Activated naive CD4-positive, alpha-beta T cell treated with anti-CD3 and anti-CD28 coated beads, Interleukin-2, amount 10 ng/mL, durations not matched to agents 7 days and 5 days (primary cell): ENCODE results near the gene GRM1.

Experiments
- CTCF ChIA-PET: fragments of 350-600 bp; sonication (Branson Sonifier 250); formaldehyde crosslinking; loops from one replicate; lab custom pipeline; 2021; ENCODE audit warnings: antibody characterized with exemption; lab: Charles Lee
- DNase-seq: peaks from one replicate; pipeline ENCODE4 v3.0.0-alpha.2; 2020
- H3K27ac Mint-ChIP-seq: one replicate; pipeline ENCODE4 v1.8.0; 2021; ENCODE audit warnings: mild to moderate bottlenecking, moderate library complexity, mixed read lengths
- H3K27me3 Mint-ChIP-seq: one replicate; pipeline ENCODE4 v1.8.0; 2021; ENCODE audit warnings: mild to moderate bottlenecking, mixed read lengths
- H3K36me3 Mint-ChIP-seq: one replicate; pipeline ENCODE4 v1.8.0; 2021; ENCODE audit warnings: mixed read lengths
- H3K4me1 Mint-ChIP-seq: one replicate; pipeline ENCODE4 v1.8.0; 2021; ENCODE audit warnings: mixed read lengths
- H3K4me3 Mint-ChIP-seq: one replicate; pipeline ENCODE4 v1.8.0; 2021; ENCODE audit warnings: mild to moderate bottlenecking, moderate library complexity, mixed read lengths
- H3K9me3 Mint-ChIP-seq: one replicate; pipeline ENCODE4 v1.8.0; 2021; ENCODE audit warnings: mixed read lengths

Gene GRM1

GRCh38 chr6:146028851-146029572 is at the start of gene GRM1:
Gene GRM1, plus strand, starts transcription at chr6:146029062. Its CDS starts 456 bp downstream, at chr6:146029518.
- Mint-ChIP-seq H3K36me3 (no peaks in the 10 kb centered on the region), H3K27me3 (peaks cover 34% of the 10 kb centered on the region), H3K27ac (peak within 1 kb of the TSS; percentile 54), H3K9me3 (no peaks in the 10 kb centered on the region), H3K4me1 (peaks cover 2% of the 10 kb centered on the region), H3K4me3 (no peak within 1 kb of the TSS)
- no peak for DNase-seq
- CTCF ChIA-PET: no interaction called here

- H3K36me3 Mint-ChIP-seq: no peaks in the 10 kb centered on the region
- no peak overlapping the region for H3K4me3 Mint-ChIP-seq
- H3K27ac Mint-ChIP-seq: no peak overlapping the region
- CTCF ChIA-PET: no interaction called here
- no peaks in the 10 kb centered on the region for H3K4me1 Mint-ChIP-seq
- no peaks in the 10 kb centered on the region for H3K27me3 Mint-ChIP-seq
- H3K9me3 Mint-ChIP-seq: no peaks in the 10 kb centered on the region
- DNase-seq: no peak
These were observed 19.5 kb upstream of the GRM1 start for GRCh38 chr6:146009338-146009737.

- Mint-ChIP-seq H3K9me3 (no peaks in the 10 kb centered on the region), H3K27me3 (no peaks in the 10 kb centered on the region), H3K4me3 (no peak overlapping the region), H3K27ac (no peak overlapping the region), H3K36me3 (no peaks in the 10 kb centered on the region), H3K4me1 (no peaks in the 10 kb centered on the region)
- CTCF ChIA-PET: no interaction called here
- DNase-seq: no peak
These were observed 14.6 kb upstream of the GRM1 start for GRCh38 chr6:146014233-146014632.

GRCh38 chr6:146017672-146018071 is 11.2 kb upstream of the GRM1 start:
- DNase-seq: no peak
- no peaks in the 10 kb centered on the region for H3K27me3 Mint-ChIP-seq
- no peaks in the 10 kb centered on the region for H3K36me3 Mint-ChIP-seq
- no peak overlapping the region for H3K4me3 Mint-ChIP-seq
- no peaks in the 10 kb centered on the region for H3K4me1 Mint-ChIP-seq
- H3K27ac Mint-ChIP-seq: no peak overlapping the region
- no peaks in the 10 kb centered on the region for H3K9me3 Mint-ChIP-seq
- CTCF ChIA-PET: no interaction called here

- Mint-ChIP-seq H3K36me3 (no peaks in the 10 kb centered on the region), H3K4me1 (peaks cover 2% of the 10 kb centered on the region), H3K27ac (no peak overlapping the region), H3K4me3 (no peak overlapping the region), H3K9me3 (no peaks in the 10 kb centered on the region), H3K27me3 (peaks cover 34% of the 10 kb centered on the region)
- CTCF ChIA-PET: no interaction called here
- DNase-seq: no peak
These were observed 2.0 kb upstream of the GRM1 start for GRCh38 chr6:146026873-146027272.

GRCh38 chr6:146027586-146028251 is 1.1 kb upstream of the GRM1 start:
- peaks cover 34% of the 10 kb centered on the region for H3K27me3 Mint-ChIP-seq
- CTCF ChIA-PET: no interaction called here
- H3K27ac Mint-ChIP-seq: peak overlapping the region; percentile 54
- H3K4me1 Mint-ChIP-seq: peaks cover 2% of the 10 kb centered on the region
- H3K4me3 Mint-ChIP-seq: no peak overlapping the region
- H3K36me3 Mint-ChIP-seq: no peaks in the 10 kb centered on the region
- no peak for DNase-seq
- no peaks in the 10 kb centered on the region for H3K9me3 Mint-ChIP-seq

- Mint-ChIP-seq H3K4me1 (peaks cover 2% of the 10 kb centered on the region), H3K4me3 (no peak overlapping the region), H3K36me3 (no peaks in the 10 kb centered on the region), H3K27ac (no peak overlapping the region), H3K27me3 (peaks cover 34% of the 10 kb centered on the region), H3K9me3 (no peaks in the 10 kb centered on the region)
- CTCF ChIA-PET: no interaction called here
- peak; percentile 67 for DNase-seq
These were observed 538 bp upstream of the GRM1 start for GRCh38 chr6:146028252-146028795.

- CTCF ChIA-PET: no interaction called here
- H3K4me1 Mint-ChIP-seq: peaks cover 2% of the 10 kb centered on the region
- H3K27ac Mint-ChIP-seq: no peak overlapping the region
- H3K27me3 Mint-ChIP-seq: peaks cover 34% of the 10 kb centered on the region
- no peaks in the 10 kb centered on the region for H3K9me3 Mint-ChIP-seq
- DNase-seq: no peak
- H3K4me3 Mint-ChIP-seq: no peak overlapping the region
- no peaks in the 10 kb centered on the region for H3K36me3 Mint-ChIP-seq
These were observed 817 bp downstream of the GRM1 start for GRCh38 chr6:146029573-146030184.

GRCh38 chr6:146032387-146032786 is 3.5 kb downstream of the GRM1 start:
- no peak overlapping the region for H3K27ac Mint-ChIP-seq
- H3K27me3 Mint-ChIP-seq: peaks cover 27% of the 10 kb centered on the region
- H3K4me1 Mint-ChIP-seq: peaks cover 2% of the 10 kb centered on the region
- no peaks in the 10 kb centered on the region for H3K9me3 Mint-ChIP-seq
- H3K4me3 Mint-ChIP-seq: no peak overlapping the region
- no peak for DNase-seq
- CTCF ChIA-PET: no interaction called here
- H3K36me3 Mint-ChIP-seq: no peaks in the 10 kb centered on the region

GRCh38 chr6:146040360-146040759 is 11.5 kb downstream of the GRM1 start:
- no peaks in the 10 kb centered on the region for H3K27me3 Mint-ChIP-seq
- H3K4me1 Mint-ChIP-seq: no peaks in the 10 kb centered on the region
- CTCF ChIA-PET: no interaction called here
- DNase-seq: no peak
- H3K36me3 Mint-ChIP-seq: no peaks in the 10 kb centered on the region
- H3K27ac Mint-ChIP-seq: no peak overlapping the region
- H3K9me3 Mint-ChIP-seq: peaks cover 13% of the 10 kb centered on the region
- H3K4me3 Mint-ChIP-seq: no peak overlapping the region

GRCh38 chr6:146041282-146041681 is 12.4 kb downstream of the GRM1 start:
- no peaks in the 10 kb centered on the region for H3K36me3 Mint-ChIP-seq
- no peak for DNase-seq
- H3K27me3 Mint-ChIP-seq: no peaks in the 10 kb centered on the region
- no peaks in the 10 kb centered on the region for H3K4me1 Mint-ChIP-seq
- no peak overlapping the region for H3K4me3 Mint-ChIP-seq
- H3K27ac Mint-ChIP-seq: no peak overlapping the region
- CTCF ChIA-PET: no interaction called here
- H3K9me3 Mint-ChIP-seq: peaks cover 13% of the 10 kb centered on the region

GRCh38 chr6:146047371-146047770 is 18.5 kb downstream of the GRM1 start:
- CTCF ChIA-PET: no interaction called here
- H3K36me3 Mint-ChIP-seq: no peaks in the 10 kb centered on the region
- DNase-seq: no peak
- no peak overlapping the region for H3K27ac Mint-ChIP-seq
- H3K9me3 Mint-ChIP-seq: no peaks in the 10 kb centered on the region
- H3K4me1 Mint-ChIP-seq: no peaks in the 10 kb centered on the region
- H3K4me3 Mint-ChIP-seq: no peak overlapping the region
- H3K27me3 Mint-ChIP-seq: no peaks in the 10 kb centered on the region

GRCh38 chr6:146050168-146050567 is 21.3 kb downstream of the GRM1 start:
- Mint-ChIP-seq H3K4me3 (no peak overlapping the region), H3K27me3 (no peaks in the 10 kb centered on the region), H3K9me3 (no peaks in the 10 kb centered on the region), H3K27ac (no peak overlapping the region), H3K36me3 (no peaks in the 10 kb centered on the region), H3K4me1 (no peaks in the 10 kb centered on the region)
- no peak for DNase-seq
- CTCF ChIA-PET: no interaction called here

- CTCF ChIA-PET: interaction anchor here (1.0 kb wide), 1 partner anchor 127 kb away, joined by 3 read pairs; no protein-coding TSS in a partner anchor
- DNase-seq: no peak
- no peaks in the 10 kb centered on the region for H3K9me3 Mint-ChIP-seq
- H3K27me3 Mint-ChIP-seq: no peaks in the 10 kb centered on the region
- no peak overlapping the region for H3K27ac Mint-ChIP-seq
- no peaks in the 10 kb centered on the region for H3K4me1 Mint-ChIP-seq
- H3K36me3 Mint-ChIP-seq: no peaks in the 10 kb centered on the region
- no peak overlapping the region for H3K4me3 Mint-ChIP-seq
These were observed 27.6 kb downstream of the GRM1 start for GRCh38 chr6:146056506-146056905.
